Measurements from ENCODE around the gene MIEN1.
A peak's percentile ranks its signal among the peaks of the same experiment; 100 is the strongest.

MIEN1 gene

GRCh38 chr17:39730095-39730921 lies at the start of gene MIEN1:
Gene MIEN1, minus strand, starts transcription at chr17:39730532. Its CDS starts 37 bp downstream, at chr17:39730495.
- H3K27ac ChIP-seq (ENCODE audit: low read length): peak within 1 kb of the TSS; percentile 91
- no peaks in the 10 kb centered on the region for H3K27me3 ChIP-seq (ENCODE audit: insufficient read depth, low read length)
- peak within 1 kb of the TSS; percentile 89 for H3K4me3 ChIP-seq (ENCODE audit: low read length)
- peak within 1 kb of the TSS; percentile 87 for H3K9ac ChIP-seq (ENCODE audit: low read depth, low read length)
- no peaks in the 10 kb centered on the region for H3K9me3 ChIP-seq (ENCODE audit: insufficient read depth, low read depth, low read length)
- H3K36me3 ChIP-seq (ENCODE audit: insufficient read depth, low read depth, low read length): peaks cover 40% of the 10 kb centered on the region
- H3K4me1 ChIP-seq (ENCODE audit: insufficient read depth, low read length): 0 out of 2 replicates have a peak, but pooled peaks cover 8% of the 10 kb centered on the region

- Histone ChIP-seq H3K27ac (ENCODE audit: low read length) (no peak overlapping the region), H3K27me3 (ENCODE audit: insufficient read depth, low read length) (no peaks in the 10 kb centered on the region), H3K9me3 (ENCODE audit: insufficient read depth, low read depth, low read length) (no peaks in the 10 kb centered on the region), H3K4me1 (ENCODE audit: insufficient read depth, low read length) (no peaks in the 10 kb centered on the region), H3K9ac (ENCODE audit: low read depth, low read length) (no peak overlapping the region), H3K36me3 (ENCODE audit: insufficient read depth, low read depth, low read length) (no peaks in the 10 kb centered on the region), H3K4me3 (ENCODE audit: low read length) (no peak overlapping the region)
Observed at GRCh38 chr17:39777534-39778365, 47.4 kb upstream of the MIEN1 start.

GRCh38 chr17:39776252-39776651 lies 45.9 kb upstream of the MIEN1 start:
- Histone ChIP-seq H3K36me3 (ENCODE audit: insufficient read depth, low read depth, low read length) (no peaks in the 10 kb centered on the region), H3K9me3 (ENCODE audit: insufficient read depth, low read depth, low read length) (no peaks in the 10 kb centered on the region), H3K4me1 (ENCODE audit: insufficient read depth, low read length) (no peaks in the 10 kb centered on the region), H3K4me3 (ENCODE audit: low read length) (no peak overlapping the region), H3K27ac (ENCODE audit: low read length) (no peak overlapping the region), H3K27me3 (ENCODE audit: insufficient read depth, low read length) (no peaks in the 10 kb centered on the region), H3K9ac (ENCODE audit: low read depth, low read length) (no peak overlapping the region)

- Histone ChIP-seq H3K9ac (ENCODE audit: low read depth, low read length) (no peak overlapping the region), H3K4me3 (ENCODE audit: low read length) (no peak overlapping the region), H3K4me1 (ENCODE audit: insufficient read depth, low read length) (no peaks in the 10 kb centered on the region), H3K9me3 (ENCODE audit: insufficient read depth, low read depth, low read length) (no peaks in the 10 kb centered on the region), H3K27ac (ENCODE audit: low read length) (no peak overlapping the region), H3K27me3 (ENCODE audit: insufficient read depth, low read length) (no peaks in the 10 kb centered on the region), H3K36me3 (ENCODE audit: insufficient read depth, low read depth, low read length) (no peaks in the 10 kb centered on the region)
Observed at GRCh38 chr17:39775031-39775430, 44.7 kb upstream of the MIEN1 start.

- H3K27ac ChIP-seq (ENCODE audit: low read length): no peak overlapping the region
- H3K27me3 ChIP-seq (ENCODE audit: insufficient read depth, low read length): no peaks in the 10 kb centered on the region
- no peak overlapping the region for H3K9ac ChIP-seq (ENCODE audit: low read depth, low read length)
- H3K9me3 ChIP-seq (ENCODE audit: insufficient read depth, low read depth, low read length): no peaks in the 10 kb centered on the region
- H3K4me3 ChIP-seq (ENCODE audit: low read length): no peak overlapping the region
- H3K4me1 ChIP-seq (ENCODE audit: insufficient read depth, low read length): no peaks in the 10 kb centered on the region
- no peaks in the 10 kb centered on the region for H3K36me3 ChIP-seq (ENCODE audit: insufficient read depth, low read depth, low read length)
Observed at GRCh38 chr17:39774047-39774446, 43.7 kb upstream of the MIEN1 start.

GRCh38 chr17:39772987-39773934 lies 42.9 kb upstream of the MIEN1 start:
- no peaks in the 10 kb centered on the region for H3K36me3 ChIP-seq (ENCODE audit: insufficient read depth, low read depth, low read length)
- no peak overlapping the region for H3K27ac ChIP-seq (ENCODE audit: low read length)
- H3K27me3 ChIP-seq (ENCODE audit: insufficient read depth, low read length): no peaks in the 10 kb centered on the region
- H3K4me1 ChIP-seq (ENCODE audit: insufficient read depth, low read length): no peaks in the 10 kb centered on the region
- H3K9ac ChIP-seq (ENCODE audit: low read depth, low read length): no peak overlapping the region
- H3K9me3 ChIP-seq (ENCODE audit: insufficient read depth, low read depth, low read length): no peaks in the 10 kb centered on the region
- no peak overlapping the region for H3K4me3 ChIP-seq (ENCODE audit: low read length)

- H3K9me3 ChIP-seq (ENCODE audit: insufficient read depth, low read depth, low read length): no peaks in the 10 kb centered on the region
- H3K27me3 ChIP-seq (ENCODE audit: insufficient read depth, low read length): no peaks in the 10 kb centered on the region
- H3K4me1 ChIP-seq (ENCODE audit: insufficient read depth, low read length): no peaks in the 10 kb centered on the region
- no peak overlapping the region for H3K9ac ChIP-seq (ENCODE audit: low read depth, low read length)
- no peaks in the 10 kb centered on the region for H3K36me3 ChIP-seq (ENCODE audit: insufficient read depth, low read depth, low read length)
- no peak overlapping the region for H3K27ac ChIP-seq (ENCODE audit: low read length)
- no peak overlapping the region for H3K4me3 ChIP-seq (ENCODE audit: low read length)
Observed at GRCh38 chr17:39772415-39772814, 42.1 kb upstream of the MIEN1 start.

GRCh38 chr17:39769974-39770587 lies 39.7 kb upstream of the MIEN1 start:
- no peak overlapping the region for H3K9ac ChIP-seq (ENCODE audit: low read depth, low read length)
- H3K27me3 ChIP-seq (ENCODE audit: insufficient read depth, low read length): no peaks in the 10 kb centered on the region
- H3K4me3 ChIP-seq (ENCODE audit: low read length): no peak overlapping the region
- H3K4me1 ChIP-seq (ENCODE audit: insufficient read depth, low read length): no peaks in the 10 kb centered on the region
- H3K36me3 ChIP-seq (ENCODE audit: insufficient read depth, low read depth, low read length): no peaks in the 10 kb centered on the region
- no peaks in the 10 kb centered on the region for H3K9me3 ChIP-seq (ENCODE audit: insufficient read depth, low read depth, low read length)
- no peak overlapping the region for H3K27ac ChIP-seq (ENCODE audit: low read length)

GRCh38 chr17:39767147-39767546 lies 36.8 kb upstream of the MIEN1 start:
- Histone ChIP-seq H3K36me3 (ENCODE audit: insufficient read depth, low read depth, low read length) (no peaks in the 10 kb centered on the region), H3K4me3 (ENCODE audit: low read length) (no peak overlapping the region), H3K9ac (ENCODE audit: low read depth, low read length) (no peak overlapping the region), H3K9me3 (ENCODE audit: insufficient read depth, low read depth, low read length) (no peaks in the 10 kb centered on the region), H3K4me1 (ENCODE audit: insufficient read depth, low read length) (no peaks in the 10 kb centered on the region), H3K27ac (ENCODE audit: low read length) (no peak overlapping the region), H3K27me3 (ENCODE audit: insufficient read depth, low read length) (no peaks in the 10 kb centered on the region)

GRCh38 chr17:39765766-39766165 lies 35.4 kb upstream of the MIEN1 start:
- no peaks in the 10 kb centered on the region for H3K9me3 ChIP-seq (ENCODE audit: insufficient read depth, low read depth, low read length)
- no peaks in the 10 kb centered on the region for H3K27me3 ChIP-seq (ENCODE audit: insufficient read depth, low read length)
- no peaks in the 10 kb centered on the region for H3K4me1 ChIP-seq (ENCODE audit: insufficient read depth, low read length)
- H3K9ac ChIP-seq (ENCODE audit: low read depth, low read length): no peak overlapping the region
- no peaks in the 10 kb centered on the region for H3K36me3 ChIP-seq (ENCODE audit: insufficient read depth, low read depth, low read length)
- H3K4me3 ChIP-seq (ENCODE audit: low read length): no peak overlapping the region
- no peak overlapping the region for H3K27ac ChIP-seq (ENCODE audit: low read length)

GRCh38 chr17:39765175-39765574 lies 34.8 kb upstream of the MIEN1 start:
- Histone ChIP-seq H3K36me3 (ENCODE audit: insufficient read depth, low read depth, low read length) (no peaks in the 10 kb centered on the region), H3K27ac (ENCODE audit: low read length) (no peak overlapping the region)

More at GRCh38 chr17:39765175-39765574, 34.8 kb upstream of the MIEN1 start:
- Histone ChIP-seq H3K9me3 (ENCODE audit: insufficient read depth, low read depth, low read length) (no peaks in the 10 kb centered on the region), H3K9ac (ENCODE audit: low read depth, low read length) (no peak overlapping the region), H3K4me3 (ENCODE audit: low read length) (no peak overlapping the region), H3K27me3 (ENCODE audit: insufficient read depth, low read length) (no peaks in the 10 kb centered on the region), H3K4me1 (ENCODE audit: insufficient read depth, low read length) (no peaks in the 10 kb centered on the region)

Data from iPS-20b (cell line).